ENCODE data around the gene FIG4.

Gene FIG4

DNA sequence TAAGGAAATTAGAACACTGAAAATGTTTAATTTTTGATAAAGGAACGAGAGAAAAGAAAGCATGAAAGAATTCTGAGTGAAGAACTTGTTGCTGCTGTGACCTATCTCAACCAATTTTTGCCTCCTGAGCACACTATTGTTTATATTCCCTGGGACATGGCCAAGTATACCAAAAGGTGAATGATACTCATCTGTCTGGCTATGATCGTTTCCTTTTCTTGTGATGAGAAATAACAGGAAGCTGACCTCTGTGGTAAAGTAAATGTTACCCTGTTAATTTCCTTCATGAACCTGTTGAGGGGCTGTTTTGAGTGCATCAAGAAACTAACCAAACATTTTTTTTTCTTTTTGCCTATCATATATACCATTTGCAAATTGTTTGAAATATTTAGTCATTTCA lies 69.1 kb downstream of the FIG4 start:
- no peak for DNase-seq (ENCODE audit: low read depth)

DNA sequence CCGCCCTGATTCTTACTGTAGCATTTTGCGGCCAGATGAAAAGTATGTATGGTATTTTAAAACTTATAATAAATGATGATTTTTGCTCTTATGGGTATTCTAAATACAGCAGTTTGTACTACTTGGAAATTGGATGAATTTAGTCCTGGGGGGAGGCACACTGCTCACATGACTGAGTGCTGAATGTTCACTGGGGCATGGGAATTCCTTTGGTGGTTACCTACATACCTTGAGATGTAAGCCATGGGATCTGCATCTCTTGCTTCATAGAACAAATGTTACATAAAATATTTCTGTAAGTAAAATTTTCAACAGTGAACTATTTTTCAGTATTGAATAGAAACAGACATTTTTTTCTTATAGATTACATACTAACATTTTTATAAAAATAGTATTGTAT lies 71.1 kb downstream of the FIG4 start:
- peak; percentile 57 for DNase-seq (ENCODE audit: low read depth)

- peak; percentile 75 for DNase-seq (ENCODE audit: low read depth)
Measured at GRCh38 chr6:109762769-109763441, 71.8 kb downstream of the FIG4 start.

- no peak for DNase-seq (ENCODE audit: low read depth)
Measured at GRCh38 chr6:109766167-109766566, 75.1 kb downstream of the FIG4 start.

DNA sequence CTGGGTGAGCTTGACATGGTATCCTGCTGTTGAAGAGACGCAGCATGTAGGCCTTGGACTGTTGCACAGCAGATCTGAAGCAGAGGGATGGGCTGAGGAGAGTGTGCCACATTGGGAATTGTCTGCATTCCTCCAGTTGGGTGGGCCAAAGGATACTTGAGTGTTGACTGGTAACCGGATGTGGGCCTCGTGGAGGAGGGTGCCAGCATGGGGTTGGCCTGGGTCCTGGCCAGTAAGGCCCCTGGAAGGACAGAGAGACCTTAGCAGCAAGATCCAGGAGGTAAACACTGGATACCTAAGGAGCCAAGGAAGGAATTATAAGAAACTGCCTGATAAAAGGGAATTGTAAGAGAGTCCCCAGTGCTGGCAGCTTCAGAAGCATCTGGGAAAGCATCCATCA lies 76.9 kb downstream of the FIG4 start:
- DNase-seq (ENCODE audit: low read depth), result no peak

DNA sequence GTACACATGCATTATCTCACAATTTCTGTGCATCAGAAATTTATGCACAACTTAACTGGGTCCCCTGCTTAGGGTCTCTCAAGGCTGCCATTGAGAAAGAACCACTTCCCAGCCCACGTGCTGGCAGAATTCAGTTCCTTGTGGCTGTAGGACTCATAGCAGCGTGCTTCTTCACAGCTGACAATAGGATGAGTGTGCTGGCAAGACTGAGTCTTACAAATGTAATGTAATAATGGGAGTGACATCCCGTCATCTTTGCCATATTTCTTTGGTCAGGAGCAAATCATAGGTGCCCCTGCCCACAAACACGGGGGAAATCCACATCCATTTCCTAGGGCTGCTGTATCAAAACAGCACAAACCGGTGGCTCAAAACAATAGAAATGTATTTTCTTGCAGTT lies 77.4 kb downstream of the FIG4 start:
- peak; percentile 41 for DNase-seq (ENCODE audit: low read depth)

GRCh38 chr6:109769213-109769612 lies 78.1 kb downstream of the FIG4 start:
- DNase-seq (ENCODE audit: low read depth), result no peak

- DNase-seq (ENCODE audit: low read depth), result no peak
Measured at GRCh38 chr6:109770047-109770446, 79.0 kb downstream of the FIG4 start.

DNA sequence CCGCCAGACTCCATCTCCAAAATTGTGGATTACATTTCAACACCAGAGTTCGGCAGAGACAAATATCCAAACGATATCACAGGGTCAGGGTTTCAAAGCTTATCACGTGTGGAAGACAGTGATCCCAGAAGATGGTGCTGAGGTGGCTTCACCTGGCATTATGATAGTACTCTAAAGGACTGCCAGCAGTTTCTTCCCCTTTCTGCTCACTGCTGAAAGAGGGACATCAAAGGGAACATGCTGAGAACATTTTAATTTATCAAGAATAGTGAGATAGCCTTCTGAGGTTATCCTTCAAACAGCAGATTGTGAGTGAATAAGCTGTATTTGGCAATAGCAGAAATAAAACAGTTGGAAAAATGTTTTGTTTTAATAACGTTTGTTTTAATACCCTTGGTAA lies 79.7 kb downstream of the FIG4 start:
- no peak for DNase-seq (ENCODE audit: low read depth)

GRCh38 chr6:109771939-109772755 lies 81.1 kb downstream of the FIG4 start:
- peak; percentile 52 for DNase-seq (ENCODE audit: low read depth)

- DNase-seq (ENCODE audit: low read depth), result peak; percentile 83
Measured at GRCh38 chr6:109772883-109773431, 81.9 kb downstream of the FIG4 start.

- DNase-seq (ENCODE audit: low read depth), result peak; percentile 94
Measured at GRCh38 chr6:109781001-109781400, 89.9 kb downstream of the FIG4 start.

GRCh38 chr6:109782491-109782999 lies 91.4 kb downstream of the FIG4 start:
- peak; percentile 81 for DNase-seq (ENCODE audit: low read depth)

DNA sequence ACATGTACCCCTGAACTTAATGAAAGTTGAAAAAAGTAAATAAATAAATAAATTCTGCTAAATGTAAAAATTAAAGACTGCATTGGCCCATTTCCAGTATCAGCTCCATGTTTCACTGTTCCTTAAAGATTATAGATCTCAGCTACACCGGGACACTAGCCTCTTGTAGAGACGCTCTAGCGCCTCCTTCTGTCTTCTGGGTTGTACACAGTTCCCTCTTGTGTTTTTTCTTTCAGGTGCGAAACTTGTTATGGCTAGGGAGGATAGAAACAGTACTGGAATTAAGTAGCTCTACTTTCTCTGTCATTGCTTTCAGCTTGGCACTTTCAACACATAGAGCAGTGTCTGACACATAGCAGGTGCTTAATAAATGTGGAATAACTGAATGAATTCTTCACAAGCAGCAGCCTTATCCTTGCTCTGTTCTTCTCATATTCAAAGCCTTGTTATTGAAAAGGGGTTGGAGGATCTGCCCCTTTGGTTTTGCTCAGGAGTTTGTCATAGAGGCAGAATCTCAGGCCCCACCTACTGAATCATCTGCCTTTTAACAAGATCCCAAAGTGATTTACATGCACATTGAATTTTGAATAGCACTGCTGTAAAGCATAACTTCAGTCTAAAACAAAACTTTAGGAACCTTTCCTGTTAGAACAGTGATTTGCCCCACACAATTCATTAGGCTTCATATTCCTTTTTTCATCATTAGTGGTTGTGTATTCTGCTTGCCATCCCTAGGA lies 92.3 kb downstream of the FIG4 start:
- DNase-seq (ENCODE audit: low read depth), result peak; percentile 50

- no peak for DNase-seq (ENCODE audit: low read depth)
Measured at GRCh38 chr6:109787312-109787711, 96.2 kb downstream of the FIG4 start.

- DNase-seq (ENCODE audit: low read depth), result no peak
Measured at GRCh38 chr6:109788687-109789086, 97.6 kb downstream of the FIG4 start.

GRCh38 chr6:109790131-109790530 lies 99.0 kb downstream of the FIG4 start:
- peak; percentile 31 for DNase-seq (ENCODE audit: low read depth)

GRCh38 chr6:109791301-109791700 lies 100.2 kb downstream of the FIG4 start:
- DNase-seq (ENCODE audit: low read depth), result no peak

- no peak for DNase-seq (ENCODE audit: low read depth)
Measured at GRCh38 chr6:109793021-109793420, 101.9 kb downstream of the FIG4 start.

- peak; percentile 97 for DNase-seq (ENCODE audit: low read depth)
Measured at GRCh38 chr6:109793792-109794191, 102.7 kb downstream of the FIG4 start.

- peak; percentile 68 for DNase-seq (ENCODE audit: low read depth)
Measured at GRCh38 chr6:109794201-109794923, 103.3 kb downstream of the FIG4 start.

Measured in amniotic epithelial cell (primary cell).